Lung microvascular endothelial cell (primary cell): ENCODE data around the gene NXT1. TPM values are rescaled to one million over a fixed set of nuclear protein-coding genes. Genes with fewer than 3 reads are reported as not detected.

ENCODE experiments used
- DNase-seq, 2 donors: peaks; one replicate each; pipeline versions ENCODE4 v3.0.0 to v3.0.0-alpha.2; 2010; ENCODE audit warnings: low read depth in 2 of 2
- total RNA-seq: library from RNA; depleted of rRNA; stranded (reverse); fragments of >200 nt; gene quantifications from 2 replicates; pipeline ENCODE4 v1.2.1, GENCODE V29; 2014

Gene NXT1
- total RNA-seq, 1 donor from 2014 or later, result 29.4 TPM

GRCh38 chr20:23386304-23387117 is 35.9 kb downstream of the NXT1 start:
- DNase-seq, result peak in 1 of 2 donors; percentile 52

DNA sequence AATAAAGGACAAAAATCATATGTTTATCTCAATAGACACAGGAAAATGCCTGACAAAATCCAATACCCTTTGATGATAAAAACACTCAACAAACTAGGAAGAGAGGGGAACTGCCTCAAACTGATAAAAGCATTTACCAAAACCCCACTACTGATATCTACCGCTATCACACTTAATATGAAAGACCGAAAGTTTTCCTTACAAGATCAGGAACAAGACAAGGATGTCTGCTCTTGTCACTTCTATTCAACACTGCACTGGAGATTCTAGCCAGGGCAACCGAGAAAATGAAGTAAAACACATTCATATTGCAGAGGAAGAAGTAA is 36.5 kb downstream of the NXT1 start:
- DNase-seq, result no peak

GRCh38 chr20:23390091-23390774 is 39.6 kb downstream of the NXT1 start:
- peak in 1 of 2 donors; percentile 23 for DNase-seq

DNA sequence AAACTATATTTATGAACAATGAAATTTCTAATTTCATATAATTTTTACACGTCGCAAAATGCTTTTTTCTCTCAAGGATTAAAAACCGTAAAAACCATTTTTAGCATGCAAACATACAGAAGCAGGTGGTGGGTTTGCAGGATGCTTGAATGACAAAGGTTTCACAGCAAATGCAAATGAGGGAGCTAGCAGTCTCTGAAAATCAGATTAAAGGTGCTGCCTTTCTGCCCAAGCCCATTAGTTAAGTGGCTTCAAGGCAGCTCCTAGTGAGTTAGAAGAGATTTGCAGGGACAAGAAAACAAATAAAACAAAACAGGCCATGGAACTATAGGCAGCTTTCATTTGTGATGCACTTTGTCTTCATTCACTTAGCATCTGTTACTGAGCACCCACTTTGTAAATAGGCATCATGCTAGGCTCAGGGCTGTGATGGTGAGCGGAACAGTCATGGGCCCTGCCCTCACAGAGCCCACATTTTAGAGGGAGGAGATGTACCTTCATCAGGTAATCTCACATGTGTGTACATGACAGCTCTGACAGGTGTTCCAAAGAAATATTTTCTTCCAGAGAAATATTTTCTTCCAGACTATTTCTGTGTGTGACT is 41.2 kb downstream of the NXT1 start:
- no peak for DNase-seq

- no peak for DNase-seq
Observed at GRCh38 chr20:23393996-23394775, 43.6 kb downstream of the NXT1 start.

- DNase-seq, result peak; percentile 32 to 63
Observed at GRCh38 chr20:23396950-23397627, 46.5 kb downstream of the NXT1 start.

DNA sequence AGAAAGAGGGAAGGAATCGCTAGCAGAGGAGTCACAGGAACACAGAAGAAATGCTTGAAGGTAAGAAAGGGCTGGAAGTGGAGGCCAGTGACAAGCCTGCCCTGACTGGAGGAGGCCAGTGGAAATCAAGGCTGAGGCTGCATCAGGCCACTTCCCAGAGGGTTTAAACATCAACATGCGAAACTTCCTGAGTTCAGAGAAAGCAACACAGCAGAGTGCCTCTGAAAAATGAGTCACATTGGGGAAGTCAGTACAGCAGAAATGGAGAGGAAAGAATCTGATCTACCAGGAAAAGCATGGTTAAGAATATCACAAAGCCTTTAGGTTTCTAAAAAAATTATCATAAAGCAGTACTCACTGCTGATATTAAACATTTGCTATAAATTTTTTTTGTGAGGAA is 47.4 kb downstream of the NXT1 start:
- DNase-seq, result peak; percentile 77 to 86

DNA sequence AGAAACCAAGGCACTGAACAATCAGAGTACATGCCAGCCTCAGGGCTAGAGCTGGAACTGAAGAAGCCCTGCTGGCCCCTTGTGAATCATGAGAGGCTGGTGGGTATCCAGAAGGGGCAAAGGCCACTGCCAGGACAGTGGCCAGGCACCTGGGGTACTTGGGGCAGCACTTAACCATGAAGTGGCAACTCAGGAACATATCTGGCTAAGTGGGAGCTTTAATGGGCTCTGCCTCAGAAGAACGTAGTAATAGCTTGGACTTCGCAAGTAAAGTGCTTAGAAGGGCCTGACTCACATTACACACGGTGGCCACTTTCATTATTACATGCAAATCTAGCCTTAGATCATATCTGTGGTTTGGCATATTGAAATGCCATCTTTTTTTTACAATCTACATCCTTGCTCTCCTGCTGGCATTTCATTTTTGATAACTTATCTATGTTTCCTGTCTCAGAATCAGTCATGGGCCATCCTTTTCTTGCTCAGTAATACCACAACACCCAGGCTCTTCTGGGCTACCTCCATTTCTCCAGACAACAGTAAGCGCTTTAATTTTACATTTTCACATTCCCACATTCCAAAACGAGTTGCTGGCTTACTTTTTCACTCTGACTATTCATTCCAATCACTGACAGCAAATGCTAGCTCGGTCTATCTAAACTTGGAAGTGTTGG is 49.1 kb downstream of the NXT1 start:
- peak in 1 of 2 donors; percentile 14 for DNase-seq

GRCh38 chr20:23401051-23401450 is 50.5 kb downstream of the NXT1 start:
- no peak for DNase-seq

GRCh38 chr20:23403751-23404150 is 53.2 kb downstream of the NXT1 start:
- no peak for DNase-seq

DNA sequence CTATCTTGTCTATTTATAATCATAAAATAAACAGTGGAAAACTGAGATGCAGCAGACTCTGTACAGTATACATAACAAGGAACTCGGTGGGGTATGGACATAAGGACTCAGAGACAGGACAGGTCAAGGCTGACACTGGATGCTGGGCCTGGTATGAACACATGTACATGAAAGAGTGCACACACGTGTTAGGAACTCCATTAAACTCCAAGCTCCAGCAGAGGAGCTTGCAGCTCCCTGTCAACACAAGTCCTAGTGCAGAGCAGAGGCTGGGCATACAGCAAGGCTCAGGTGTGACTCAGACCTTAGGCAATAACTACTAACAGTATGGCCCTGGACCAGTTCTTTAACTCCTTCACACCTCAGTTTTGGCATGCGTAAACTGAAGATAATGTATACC is 53.6 kb downstream of the NXT1 start:
- DNase-seq, result no peak

Other genes with a start within 250 kb of the NXT1 start
- 9.6 and 18.8 TPM in 2 replicates for gene GZF1, start 11.4 kb downstream of the NXT1 start, total RNA-seq
- gene NAPB, start 70.7 kb downstream of the NXT1 start, total RNA-seq, result 3.1 and 6.5 TPM in 2 replicates
- gene CSTL1, start 88.9 kb downstream of the NXT1 start, total RNA-seq, result not detected in 2 replicates
- not detected in 2 replicates for gene CST11, start 102.1 kb downstream of the NXT1 start, total RNA-seq
- not detected in 2 replicates for gene CST8, start 140.3 kb downstream of the NXT1 start, total RNA-seq
- not detected in 2 replicates for gene CST9L, start 217.7 kb downstream of the NXT1 start, total RNA-seq